GM12891 (cell line): ENCODE measurements around the gene OR51E1.

Source experiments
- POLR2A ChIP-seq: IDR thresholded peaks from 2 replicates; pipeline ENCODE4 v1.6.1; 2011; ENCODE audit warnings: low read depth, low read length, control low read depth
- POLR2AphosphoS5 ChIP-seq: IDR thresholded peaks from 2 replicates; pipeline ENCODE4 v1.6.1; 2011; ENCODE audit warnings: low read depth, low read length, control low read depth
- SPI1 ChIP-seq: IDR thresholded peaks from 2 replicates; pipeline ENCODE4 v1.6.1; 2011; ENCODE audit warnings: low read depth, low read length, control low read depth
- TAF1 ChIP-seq: IDR thresholded peaks from 2 replicates; pipeline ENCODE4 v1.6.1; 2011; ENCODE audit warnings: low read depth, low read length, control low read depth

GRCh38 chr11:4643076-4643475 lies 706 bp upstream of the OR51E1 start:
- TF ChIP-seq POLR2AphosphoS5 (no peak), POLR2A (no peak), SPI1 (no peak), TAF1 (no peak)
